Measurements from ENCODE around the gene LCA5.

DNA sequence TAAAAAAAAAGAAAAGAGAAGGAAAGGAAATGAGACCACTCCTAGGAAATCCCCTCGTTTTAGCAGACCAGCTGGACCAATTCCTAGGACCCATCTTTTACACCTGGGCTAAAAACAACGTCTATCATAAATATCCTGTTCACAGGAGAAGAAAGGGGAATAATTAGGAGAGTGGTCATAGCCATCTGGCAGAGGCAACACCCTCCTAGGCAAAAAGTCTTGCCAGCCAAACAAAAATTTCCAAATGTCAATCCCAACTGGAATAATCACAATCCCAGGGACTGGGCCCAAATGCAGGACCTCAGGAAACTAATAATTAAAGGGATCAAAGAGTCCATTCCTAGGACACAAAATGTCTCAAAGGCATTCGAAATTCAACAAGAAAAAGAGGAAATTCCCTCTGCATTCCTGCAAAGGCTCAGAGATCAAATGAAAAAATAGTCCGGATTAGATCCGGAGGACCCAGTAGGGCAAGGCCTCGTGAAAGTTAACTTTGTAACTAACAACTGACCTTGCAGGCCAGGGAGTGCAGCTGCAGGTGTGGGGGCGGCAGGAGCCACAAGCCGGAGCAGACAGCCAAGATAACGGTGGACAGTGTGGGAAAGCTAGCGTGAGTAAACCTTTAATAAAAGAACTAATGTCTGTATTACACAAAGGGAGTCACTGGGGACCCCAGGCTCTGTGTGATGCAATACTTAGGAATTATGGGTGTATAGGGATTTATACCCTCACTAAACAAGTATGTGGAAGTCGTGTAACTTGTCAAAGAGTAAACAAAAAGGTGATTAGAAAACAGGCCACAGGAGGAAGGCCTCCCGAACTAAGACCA lies 11.7 kb downstream of the LCA5 start:
- TF ChIP-seq, protein P1, sequence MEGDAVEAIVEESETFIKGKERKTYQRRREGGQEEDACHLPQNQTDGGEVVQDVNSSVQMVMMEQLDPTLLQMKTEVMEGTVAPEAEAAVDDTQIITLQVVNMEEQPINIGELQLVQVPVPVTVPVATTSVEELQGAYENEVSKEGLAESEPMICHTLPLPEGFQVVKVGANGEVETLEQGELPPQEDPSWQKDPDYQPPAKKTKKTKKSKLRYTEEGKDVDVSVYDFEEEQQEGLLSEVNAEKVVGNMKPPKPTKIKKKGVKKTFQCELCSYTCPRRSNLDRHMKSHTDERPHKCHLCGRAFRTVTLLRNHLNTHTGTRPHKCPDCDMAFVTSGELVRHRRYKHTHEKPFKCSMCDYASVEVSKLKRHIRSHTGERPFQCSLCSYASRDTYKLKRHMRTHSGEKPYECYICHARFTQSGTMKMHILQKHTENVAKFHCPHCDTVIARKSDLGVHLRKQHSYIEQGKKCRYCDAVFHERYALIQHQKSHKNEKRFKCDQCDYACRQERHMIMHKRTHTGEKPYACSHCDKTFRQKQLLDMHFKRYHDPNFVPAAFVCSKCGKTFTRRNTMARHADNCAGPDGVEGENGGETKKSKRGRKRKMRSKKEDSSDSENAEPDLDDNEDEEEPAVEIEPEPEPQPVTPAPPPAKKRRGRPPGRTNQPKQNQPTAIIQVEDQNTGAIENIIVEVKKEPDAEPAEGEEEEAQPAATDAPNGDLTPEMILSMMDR (IDR thresholded peaks at IDR 0.05) = no peak
- TF ChIP-seq EP300 (IDR thresholded peaks at IDR 0.05; ENCODE audit: low read depth) (no peak), POLR2A (IDR thresholded peaks at IDR 0.05) (no peak)
